HCT116 (cell line): ENCODE results near the gene ARNT2. TPM values are rescaled to one million over a fixed set of nuclear protein-coding genes. Genes with fewer than 3 reads are reported as not detected.

Experiments used
- CBX3 ChIP-seq: IDR thresholded peaks from 2 replicates; pipeline ENCODE4 v1.6.1; 2012; ENCODE audit warnings: low read depth
- CEBPB ChIP-seq: IDR thresholded peaks from 2 replicates; pipeline ENCODE4 v1.6.1; 2012; ENCODE audit warnings: low read depth
- CTCF ChIP-seq, 3 experiments: fragments of 200-600 bp in 1 of 3; sonication (generic) in 1 of 3; IDR thresholded peaks in 2 of 3; conservative IDR thresholded peaks in 1 of 3; 2 replicates each; pipeline ENCODE4 v1.5.1; 2012 to 2017; ENCODE audit warnings: low read depth in 2 of 3, low read length in 2 of 3, antibody characterized with exemption in 1 of 3, borderline replicate concordance in 1 of 3, control low read depth in 1 of 3, mild to moderate bottlenecking in 1 of 3, mixed read lengths in 1 of 3, mixed run types in 1 of 3, moderate library complexity in 1 of 3; ENCODE audit not compliant: insufficient read depth in 1 of 3
- EZH2 ChIP-seq: fragments of 200-600 bp; sonication (generic); IDR thresholded peaks from 2 replicates; pipeline ENCODE4 v1.6.1; 2017; ENCODE audit warnings: antibody characterized with exemption, mixed run types
- FOSL1 ChIP-seq: IDR thresholded peaks from 2 replicates; pipeline ENCODE4 v1.6.1; 2012; ENCODE audit warnings: low read depth
- POLR2AphosphoS5 ChIP-seq: IDR thresholded peaks from 2 replicates; pipeline ENCODE4 v1.6.1; 2011; ENCODE audit warnings: mild to moderate bottlenecking, low read depth, low read length, moderate library complexity
- RAD21 ChIP-seq: IDR thresholded peaks from 2 replicates; pipeline ENCODE4 v1.6.1; 2012; ENCODE audit warnings: low read depth, mild to moderate bottlenecking
- SP1 ChIP-seq: IDR thresholded peaks from 2 replicates; pipeline ENCODE4 v1.6.1; 2012; ENCODE audit warnings: low read depth
- SRF ChIP-seq: IDR thresholded peaks from 2 replicates; pipeline ENCODE4 v1.6.1; 2012; ENCODE audit warnings: low read depth
- TCF7L2 ChIP-seq: IDR thresholded peaks from 2 replicates; pipeline ENCODE4 v1.7.0; 2011; ENCODE audit warnings: borderline replicate concordance, inconsistent platforms; ENCODE audit not compliant: insufficient read depth, insufficient read length; ENCODE audit errors: extremely low read depth
- ZFX ChIP-seq: fragments of 450-650 bp; IDR thresholded peaks from 2 replicates; pipeline ENCODE4 v1.6.1; 2017
- total RNA-seq: library from RNA; stranded (reverse); gene quantifications from one replicate; pipeline ENCODE4 v1.2.1, GENCODE V29; 2021; ENCODE audit not compliant: unreplicated experiment
- TF ChIP-seq, protein P1 (sequence below): IDR thresholded peaks from 2 replicates; pipeline ENCODE4 v1.6.1; 2011; ENCODE audit warnings: mild to moderate bottlenecking, low read length, moderate library complexity; ENCODE audit not compliant: insufficient replicate concordance; ENCODE audit errors: extremely low read depth

The ARNT2 gene
- total RNA-seq, 1 experiment from 2014 or later: 3.0 TPM

DNA sequence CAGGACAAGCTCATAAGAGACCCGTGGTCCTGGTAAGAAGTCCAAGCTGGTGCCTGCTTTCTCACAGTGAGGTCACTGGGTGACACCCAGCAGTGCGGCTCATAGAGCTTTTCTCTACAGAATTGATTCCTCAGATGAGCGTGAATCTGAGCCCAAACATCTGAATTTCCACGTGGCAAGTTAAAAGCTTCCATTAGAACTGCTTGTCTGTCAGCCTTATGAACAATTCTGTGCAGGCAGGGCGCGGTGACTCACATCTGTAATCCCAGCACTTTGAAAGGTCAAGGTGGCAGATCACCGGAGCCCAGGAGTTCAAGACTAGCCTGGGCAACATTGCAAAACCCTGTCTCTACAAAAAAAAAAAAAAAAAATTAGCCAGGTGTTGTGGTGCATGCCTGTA, 177.8 kb downstream of the ARNT2 start (continued):
- TF ChIP-seq CTCF (IDR thresholded peaks at IDR 0.05 in 2 of 3, conservative IDR thresholded peaks at IDR 0.05 in 1 of 3; ENCODE audit: borderline replicate concordance in 1 of 3, insufficient read depth in 1 of 3, low read depth in 2 of 3, low read length in 2 of 3) (no peak), SRF (no peak), EZH2 (no peak), TCF7L2 (no peak), SP1 (no peak), CEBPB (no peak), CBX3 (no peak), ZFX (no peak), POLR2AphosphoS5 (no peak), FOSL1 (no peak), RAD21 (no peak)
- TF ChIP-seq, protein P1, sequence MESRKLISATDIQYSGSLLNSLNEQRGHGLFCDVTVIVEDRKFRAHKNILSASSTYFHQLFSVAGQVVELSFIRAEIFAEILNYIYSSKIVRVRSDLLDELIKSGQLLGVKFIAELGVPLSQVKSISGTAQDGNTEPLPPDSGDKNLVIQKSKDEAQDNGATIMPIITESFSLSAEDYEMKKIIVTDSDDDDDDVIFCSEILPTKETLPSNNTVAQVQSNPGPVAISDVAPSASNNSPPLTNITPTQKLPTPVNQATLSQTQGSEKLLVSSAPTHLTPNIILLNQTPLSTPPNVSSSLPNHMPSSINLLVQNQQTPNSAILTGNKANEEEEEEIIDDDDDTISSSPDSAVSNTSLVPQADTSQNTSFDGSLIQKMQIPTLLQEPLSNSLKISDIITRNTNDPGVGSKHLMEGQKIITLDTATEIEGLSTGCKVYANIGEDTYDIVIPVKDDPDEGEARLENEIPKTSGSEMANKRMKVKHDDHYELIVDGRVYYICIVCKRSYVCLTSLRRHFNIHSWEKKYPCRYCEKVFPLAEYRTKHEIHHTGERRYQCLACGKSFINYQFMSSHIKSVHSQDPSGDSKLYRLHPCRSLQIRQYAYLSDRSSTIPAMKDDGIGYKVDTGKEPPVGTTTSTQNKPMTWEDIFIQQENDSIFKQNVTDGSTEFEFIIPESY: no peak
- TF ChIP-seq, all 23 proteins: peak for 0
